Measurements from ENCODE around the gene COL15A1.

Gene COL15A1

DNA sequence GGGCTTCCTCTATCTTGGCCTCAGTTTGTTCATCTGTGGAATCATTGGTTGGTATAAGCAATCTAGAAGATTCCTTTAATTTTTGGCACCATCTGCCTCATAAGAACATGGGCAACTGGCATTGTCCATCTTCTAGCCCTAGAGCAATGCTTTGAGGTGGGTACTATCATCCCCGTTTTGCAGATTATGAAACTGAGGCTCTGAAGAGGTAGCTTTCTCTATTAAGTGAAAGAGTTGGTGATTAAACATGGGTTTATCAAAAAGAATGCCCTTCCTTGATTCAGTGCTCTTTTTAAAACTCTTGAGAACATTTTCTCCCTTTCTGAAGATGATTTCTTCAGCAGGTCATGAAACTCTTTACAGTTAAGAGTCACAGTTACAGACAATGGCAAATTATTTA is 118.8 kb downstream of the COL15A1 start:
- DNase-seq, result no peak

DNA sequence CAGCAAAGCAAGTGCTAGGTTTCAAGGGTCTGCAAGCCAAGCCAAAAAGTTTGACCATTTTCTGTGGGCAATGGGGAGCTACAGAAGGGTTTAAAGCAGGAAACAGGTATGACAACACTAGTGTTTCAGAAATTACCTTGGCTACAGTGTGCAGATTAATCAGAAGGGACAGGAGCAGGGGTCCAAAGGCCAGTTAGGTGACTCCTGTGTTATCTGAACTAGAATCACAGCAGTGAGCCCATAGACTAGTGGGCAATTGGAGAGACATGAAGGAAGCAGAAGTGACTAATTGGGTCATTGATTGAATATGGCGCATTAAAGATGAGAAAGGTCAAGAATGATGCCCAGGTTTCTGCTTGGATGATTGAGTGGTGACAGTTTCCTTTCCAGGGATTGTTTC is 119.8 kb downstream of the COL15A1 start:
- DNase-seq, result no peak

DNA sequence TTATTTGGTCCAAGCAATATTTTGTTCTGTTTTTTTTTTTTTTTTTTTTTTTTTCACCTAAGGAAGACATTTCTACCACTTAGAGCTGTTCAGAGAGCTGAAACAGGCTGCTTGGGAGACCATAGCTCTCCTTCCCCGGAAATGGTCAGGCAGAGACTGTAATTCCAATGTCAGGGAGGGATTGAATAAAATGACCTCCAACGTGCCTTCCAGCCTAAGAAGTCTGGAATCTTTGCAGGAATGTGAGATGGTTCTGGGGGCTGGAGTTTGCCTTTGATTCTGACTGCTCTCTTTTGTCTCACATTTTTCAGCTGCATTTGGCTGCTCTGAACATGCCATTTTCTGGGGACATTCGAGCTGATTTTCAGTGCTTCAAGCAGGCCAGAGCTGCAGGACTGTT is 122.9 kb downstream of the COL15A1 start:
- no peak for DNase-seq

DNA sequence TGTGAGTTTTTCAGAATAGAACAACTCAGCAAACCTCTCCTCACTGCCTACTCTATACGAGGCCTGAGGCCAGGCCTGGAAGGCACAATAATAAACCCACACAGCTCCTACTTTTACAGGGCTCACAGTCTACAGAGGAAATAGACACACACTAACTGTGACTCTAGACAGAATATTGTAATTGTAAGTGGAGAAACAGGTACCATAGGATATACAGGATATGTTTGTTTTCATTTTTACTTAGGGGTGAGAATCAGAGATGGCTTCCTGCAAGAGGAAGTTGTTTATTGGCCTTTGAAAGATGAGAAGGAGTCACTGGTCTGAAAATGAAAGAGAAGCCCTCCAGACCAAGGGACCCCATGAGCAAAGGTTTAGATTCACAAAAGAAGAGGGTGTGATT is 125.4 kb downstream of the COL15A1 start:
- no peak for DNase-seq

DNA sequence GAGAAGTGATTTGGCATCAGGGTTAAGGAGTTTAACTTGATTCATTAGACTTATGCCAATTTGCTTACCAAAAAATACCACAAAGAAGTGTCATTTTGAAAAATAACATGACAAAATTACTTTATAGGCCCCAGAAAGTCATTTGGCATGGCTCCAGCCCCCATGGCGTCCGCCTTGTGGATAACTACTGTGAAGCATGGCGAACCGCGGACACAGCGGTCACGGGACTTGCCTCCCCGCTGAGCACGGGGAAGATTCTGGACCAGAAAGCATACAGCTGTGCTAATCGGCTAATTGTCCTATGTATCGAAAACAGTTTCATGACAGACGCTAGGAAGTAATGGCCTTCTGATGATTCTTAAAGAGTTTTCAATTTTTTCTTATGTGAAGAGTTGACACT is 125.8 kb downstream of the COL15A1 start:
- DNase-seq, result no peak

DNA sequence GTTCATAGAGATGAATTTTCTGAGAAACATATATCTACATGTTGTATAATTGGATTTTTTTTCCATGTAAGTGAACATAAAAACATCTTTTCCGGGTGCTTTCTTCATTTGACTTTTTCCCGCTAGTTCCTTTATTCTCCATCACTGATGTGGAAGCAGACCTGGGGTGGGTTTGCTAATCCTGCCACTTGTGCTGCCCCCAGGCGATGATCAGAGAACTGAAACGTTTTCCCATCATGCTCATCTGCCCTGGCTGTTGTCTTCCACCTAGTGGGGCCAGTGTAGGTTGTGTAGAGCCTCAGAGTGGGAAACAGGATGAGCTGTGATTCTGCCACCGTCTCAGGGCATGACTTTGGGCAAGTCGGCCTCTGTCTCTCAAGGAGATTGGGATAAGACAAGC is 127.0 kb downstream of the COL15A1 start:
- no peak for DNase-seq

DNA sequence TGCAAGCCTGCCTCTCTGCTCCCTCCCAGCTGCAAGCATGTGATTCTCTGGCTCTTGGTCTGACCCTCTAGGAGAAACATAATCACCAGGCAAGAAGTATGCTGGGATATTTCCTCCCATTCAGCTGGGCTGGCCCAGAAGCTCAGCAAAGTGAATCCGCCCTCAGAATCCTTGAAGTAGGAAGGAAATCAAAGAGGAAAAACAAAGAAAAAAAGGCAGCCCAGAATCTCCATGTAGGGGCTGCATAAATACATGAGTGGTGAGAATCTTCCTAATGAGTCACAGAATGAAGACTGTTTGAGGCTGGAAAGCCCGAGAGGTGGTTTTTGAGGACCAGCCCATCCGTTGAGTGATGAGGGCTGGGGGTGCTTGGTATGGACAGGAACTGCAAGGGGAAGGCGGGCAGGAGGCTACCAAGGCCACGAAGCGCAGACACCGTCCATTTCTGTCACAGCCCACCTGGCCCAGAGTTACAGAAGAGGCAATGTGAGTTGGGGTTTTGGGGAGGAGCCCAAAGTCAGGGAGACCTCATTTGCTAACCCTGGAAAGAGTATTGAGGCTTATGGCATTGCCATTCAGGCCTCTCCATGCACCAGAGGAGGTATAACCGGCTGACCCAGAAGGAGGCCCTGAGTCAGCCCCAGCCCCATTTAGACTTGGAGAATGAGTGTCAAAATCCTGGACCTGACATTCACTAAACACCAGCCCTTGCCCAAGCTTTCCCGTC is 127.8 kb downstream of the COL15A1 start:
- DNase-seq, result no peak

DNA sequence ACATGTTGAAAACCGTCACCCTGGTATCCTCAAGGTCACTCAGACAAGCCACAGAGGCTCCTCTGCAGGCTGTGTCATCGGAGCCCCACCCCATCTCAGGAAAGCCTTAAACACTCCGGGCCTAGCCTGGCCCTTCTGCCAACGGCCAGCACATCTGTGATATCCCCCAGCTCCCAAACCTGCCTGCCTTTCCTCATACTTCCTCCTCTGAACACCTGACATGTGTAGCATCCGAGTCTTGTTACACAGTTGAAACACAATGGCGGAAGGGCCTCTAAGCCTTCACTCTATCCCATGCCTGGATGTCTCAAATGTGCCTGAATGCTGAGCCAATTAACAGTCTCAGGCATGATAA is 128.3 kb downstream of the COL15A1 start:
- DNase-seq, result no peak

DNA sequence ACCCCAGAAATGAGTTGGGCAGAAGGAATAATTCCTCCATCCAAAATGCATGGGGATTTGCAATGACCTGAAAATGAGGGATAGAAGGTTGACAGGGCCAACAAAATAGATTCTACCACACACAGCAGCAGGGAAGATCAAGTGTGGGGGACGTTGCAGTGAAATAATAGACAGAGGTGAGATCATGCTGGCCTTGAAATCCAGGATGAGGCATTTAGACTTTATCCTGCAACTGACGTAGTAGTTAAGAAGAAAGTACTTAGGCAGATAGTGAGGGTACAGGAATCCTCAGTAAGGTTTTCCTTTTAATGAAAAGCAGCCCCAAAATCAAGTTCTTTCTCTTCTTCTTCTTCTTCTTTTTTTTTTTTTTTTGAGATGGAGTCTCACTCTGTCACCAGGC is 129.6 kb downstream of the COL15A1 start:
- DNase-seq, result no peak

DNA sequence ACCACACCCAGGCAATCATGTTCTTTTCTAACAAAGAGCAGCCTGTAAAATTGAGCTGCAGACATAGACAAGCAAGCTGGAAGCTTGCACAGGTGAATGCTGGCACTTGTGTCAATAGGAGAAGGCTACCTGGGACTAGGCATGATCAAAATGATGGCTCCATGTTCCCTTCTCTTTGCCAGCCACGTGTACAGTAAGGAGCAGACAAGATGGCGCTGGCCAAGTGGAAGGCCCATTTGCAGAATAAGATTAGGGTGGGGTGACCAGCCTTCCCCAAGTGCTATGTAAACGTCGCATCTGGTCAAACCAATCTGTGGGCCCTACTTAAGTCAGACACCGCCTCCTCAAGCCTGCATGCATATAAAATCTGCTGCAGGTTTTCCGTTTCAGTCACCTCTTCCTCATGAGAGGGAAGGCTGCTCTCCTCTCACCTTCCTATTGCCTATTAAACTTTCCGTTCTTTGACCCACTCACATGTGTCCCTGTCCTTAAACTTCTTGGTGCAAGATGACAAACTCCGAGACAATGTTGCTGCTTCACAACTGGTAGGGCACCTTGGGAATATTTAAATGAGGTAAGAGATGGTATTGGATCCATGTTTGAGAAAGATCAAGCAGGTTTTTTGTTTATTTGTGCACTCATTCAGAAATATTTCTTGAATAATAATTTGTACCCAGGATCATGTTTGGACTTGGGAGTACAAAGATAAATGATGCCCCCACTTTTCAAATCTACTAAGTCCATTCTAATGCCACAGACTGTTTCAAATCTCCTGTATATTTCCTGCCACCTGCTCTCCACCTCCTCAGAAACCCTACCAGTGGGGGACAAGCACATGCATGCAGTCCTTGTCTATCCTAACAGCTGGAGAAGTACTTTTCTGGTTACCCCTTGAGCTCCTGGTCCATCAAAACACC is 130.5 kb downstream of the COL15A1 start:
- no peak for DNase-seq

DNA sequence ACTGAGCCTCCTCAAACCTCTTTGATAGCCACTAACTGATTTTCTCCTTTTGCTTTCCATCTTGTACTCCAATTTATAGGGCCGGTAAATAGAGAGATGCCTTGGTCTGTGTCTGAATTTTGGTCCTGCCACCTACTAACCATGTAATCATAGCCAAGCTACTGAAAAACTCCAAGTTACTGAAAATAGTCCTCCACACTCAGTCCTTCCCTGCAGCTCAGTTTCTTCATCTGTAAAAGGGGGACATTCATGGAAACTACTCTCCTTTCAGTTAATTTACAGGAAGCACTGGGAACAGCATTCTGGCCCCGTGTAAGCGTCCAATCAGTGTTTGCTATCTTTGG is 131.2 kb downstream of the COL15A1 start:
- no peak for DNase-seq

DNA sequence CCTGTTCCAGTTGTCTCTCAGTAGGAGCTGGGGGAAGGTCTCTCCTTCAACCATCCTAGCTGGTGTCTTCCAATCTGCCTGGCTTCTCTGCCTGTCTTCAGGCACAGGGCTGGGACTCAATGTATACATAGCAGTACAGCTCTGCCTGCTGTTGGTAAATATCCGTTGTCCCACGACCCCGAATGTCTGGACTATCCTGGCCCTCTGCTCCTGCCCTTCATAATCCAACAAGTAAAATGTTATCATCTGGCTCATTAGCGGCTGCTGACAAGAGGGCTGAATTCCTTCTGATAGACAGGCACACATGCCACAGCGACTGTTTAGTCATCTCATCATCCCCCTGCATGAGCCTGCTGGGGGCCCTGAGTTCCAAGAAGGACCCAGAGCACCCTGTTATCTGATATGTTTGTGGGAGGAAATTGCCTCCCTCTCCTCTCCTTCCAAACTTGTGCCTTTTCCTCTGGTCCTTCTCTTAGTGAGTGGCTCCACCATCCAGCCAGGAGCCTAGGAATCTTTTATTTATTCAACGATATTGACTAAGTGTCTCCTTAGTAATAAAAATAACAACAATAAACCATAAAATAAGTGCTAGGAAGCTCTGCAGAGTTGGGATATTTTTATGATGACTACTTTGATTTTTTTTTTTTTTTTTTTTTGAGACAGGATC is 131.7 kb downstream of the COL15A1 start:
- no peak for DNase-seq

DNA sequence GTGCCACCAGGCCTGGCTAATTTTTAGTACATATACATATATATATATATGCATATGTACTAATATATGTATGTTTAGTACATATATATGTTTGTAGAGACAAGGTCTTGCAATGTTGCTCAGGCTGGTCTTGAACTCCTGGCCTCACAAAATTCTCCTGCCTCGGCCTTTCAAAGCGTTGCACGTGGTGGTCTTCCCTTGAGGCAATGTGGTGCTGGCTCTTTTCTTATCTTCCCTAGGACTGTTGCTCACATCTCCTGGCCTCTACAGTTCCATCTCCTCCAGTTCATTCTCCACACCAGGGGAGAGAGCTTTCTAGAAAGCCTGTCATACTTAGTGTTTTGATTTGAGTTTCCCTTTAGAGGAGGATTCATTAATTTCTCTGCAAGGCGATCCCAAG is 132.3 kb downstream of the COL15A1 start:
- no peak for DNase-seq

DNA sequence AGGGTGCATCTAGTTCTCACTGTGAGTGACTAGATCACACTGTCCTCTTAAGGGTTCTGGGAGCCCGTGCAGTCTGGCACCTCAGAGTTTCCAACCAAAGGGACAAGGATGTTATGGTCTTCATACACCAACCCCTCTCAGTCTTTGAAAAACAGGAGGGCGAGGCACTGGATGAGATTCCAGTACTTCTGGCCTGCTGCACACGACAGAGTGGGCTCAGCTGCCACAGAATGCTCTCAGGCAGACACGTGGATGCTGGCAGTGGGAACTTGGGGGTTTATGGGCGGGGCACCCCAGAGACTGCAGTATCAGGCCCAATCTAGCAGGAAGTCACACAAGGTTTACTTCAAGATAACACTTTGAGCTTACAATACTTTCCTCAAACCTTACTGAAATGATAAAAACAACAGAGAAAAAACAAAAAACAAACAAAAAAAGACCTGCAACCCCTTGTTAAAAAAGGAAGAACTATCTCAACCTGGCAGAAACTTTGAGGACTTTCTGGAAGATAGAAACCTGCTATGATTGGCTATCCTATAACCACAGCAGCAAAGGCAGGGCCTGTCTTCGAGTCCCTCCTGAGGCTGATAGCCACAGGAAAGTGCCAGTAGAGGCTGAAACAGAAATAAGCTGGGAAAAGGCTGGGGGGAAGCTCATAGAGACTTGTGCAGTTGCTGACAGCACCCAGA is 132.9 kb downstream of the COL15A1 start:
- DNase-seq, result no peak

DNA sequence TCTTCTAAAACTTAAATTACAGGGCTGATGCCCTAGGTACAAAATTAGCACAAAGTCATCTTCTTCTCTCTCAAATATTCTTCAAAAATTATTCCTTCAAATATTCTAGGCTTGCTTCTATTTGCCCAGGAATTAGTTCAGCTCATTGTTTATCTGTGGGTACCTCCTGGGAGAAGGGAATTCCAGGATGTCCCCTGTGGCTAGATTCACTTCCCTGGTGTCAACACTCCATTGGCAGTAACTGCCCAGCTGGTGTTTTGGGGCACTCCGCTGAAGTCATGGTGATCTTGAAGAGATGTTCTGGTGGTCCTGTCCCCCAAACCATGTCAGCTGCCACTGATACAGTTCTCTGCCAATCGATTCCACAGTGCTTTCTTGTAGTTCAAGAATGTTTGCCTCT is 135.0 kb downstream of the COL15A1 start:
- no peak for DNase-seq

DNA sequence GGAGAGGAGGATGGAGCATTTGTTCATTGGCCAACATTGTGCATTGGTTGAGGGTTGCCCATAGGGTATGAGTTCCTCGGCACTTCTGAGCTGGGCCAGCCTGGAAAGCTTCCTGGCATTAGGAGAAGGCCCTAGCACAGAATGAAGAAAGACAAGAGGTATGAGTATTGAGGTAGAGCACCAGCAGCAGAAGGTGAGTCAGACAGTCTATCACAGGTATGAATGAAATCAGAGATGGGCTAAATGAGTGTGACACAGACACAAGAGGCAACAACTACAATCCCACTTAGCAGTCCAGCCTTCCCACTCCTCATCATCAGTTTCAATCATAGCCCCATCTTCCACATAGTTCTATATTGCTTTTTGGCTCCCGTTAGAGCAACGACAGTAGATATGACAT is 135.8 kb downstream of the COL15A1 start:
- no peak for DNase-seq

DNA sequence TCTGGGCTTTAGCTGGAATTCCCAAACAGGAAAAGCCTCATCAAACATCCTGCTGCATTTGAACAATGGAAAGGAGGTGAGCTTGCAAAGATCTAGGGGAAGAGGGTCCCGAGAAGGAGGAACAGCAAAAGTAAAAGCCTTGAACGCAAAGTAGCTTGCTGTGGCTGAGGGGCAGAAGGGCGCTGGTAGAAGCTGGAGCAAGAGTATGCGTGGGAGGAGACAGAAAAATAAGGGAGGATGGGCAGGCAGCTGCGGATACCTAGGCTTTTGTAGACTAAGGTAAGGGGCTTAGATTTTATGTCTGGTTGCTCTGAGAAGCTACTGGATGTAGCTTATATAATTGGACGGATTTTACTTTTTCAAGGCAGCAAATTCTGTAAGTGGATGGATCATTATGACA is 139.3 kb downstream of the COL15A1 start:
- DNase-seq, result no peak

DNA sequence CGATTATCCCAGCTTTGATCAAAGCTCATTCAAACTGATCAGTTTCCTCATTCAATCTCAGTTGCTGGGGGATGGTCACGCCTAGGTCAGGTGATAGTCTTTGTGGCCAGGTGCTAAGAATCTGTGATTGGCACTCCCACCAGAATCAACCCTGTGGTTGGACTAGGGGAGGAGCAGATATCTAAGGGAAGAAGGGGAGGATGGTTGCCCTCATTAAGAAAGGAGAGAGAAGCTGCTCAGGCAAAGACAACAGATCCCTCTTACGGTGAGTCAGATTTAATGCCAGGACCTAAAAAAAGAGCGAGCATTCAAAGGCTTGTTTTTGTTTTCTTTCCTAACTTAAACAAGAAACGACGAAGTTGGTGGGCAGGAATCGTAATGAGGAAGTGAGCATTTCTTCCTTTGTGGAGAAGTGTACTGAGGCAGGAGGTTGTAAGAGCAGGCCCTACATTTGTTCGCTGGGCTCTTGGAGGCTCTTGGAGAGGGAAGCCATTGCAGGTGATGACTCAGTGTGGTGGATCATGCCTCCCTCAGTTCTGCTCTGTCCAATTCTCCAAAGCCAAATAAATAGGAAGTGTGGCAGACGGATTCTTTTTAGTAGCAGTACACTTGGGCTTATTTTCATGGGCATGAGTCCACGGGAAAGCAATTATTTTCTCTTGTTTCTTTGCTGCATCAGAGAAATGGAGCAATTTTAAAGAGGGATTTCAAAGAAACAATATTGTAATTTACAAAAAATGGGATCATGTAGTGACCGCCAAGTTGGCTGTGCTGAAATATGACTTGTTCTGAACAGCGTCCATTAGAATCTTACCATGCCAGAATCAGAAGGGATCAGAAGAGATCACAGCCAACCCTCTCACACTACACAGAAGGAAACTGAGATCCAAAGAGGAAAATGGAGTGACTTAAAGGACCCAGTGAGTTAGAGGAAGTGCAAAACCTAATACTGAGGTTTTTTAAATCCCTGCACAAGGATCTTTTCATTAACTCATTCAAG is 142.5 kb downstream of the COL15A1 start:
- no peak for DNase-seq

DNA sequence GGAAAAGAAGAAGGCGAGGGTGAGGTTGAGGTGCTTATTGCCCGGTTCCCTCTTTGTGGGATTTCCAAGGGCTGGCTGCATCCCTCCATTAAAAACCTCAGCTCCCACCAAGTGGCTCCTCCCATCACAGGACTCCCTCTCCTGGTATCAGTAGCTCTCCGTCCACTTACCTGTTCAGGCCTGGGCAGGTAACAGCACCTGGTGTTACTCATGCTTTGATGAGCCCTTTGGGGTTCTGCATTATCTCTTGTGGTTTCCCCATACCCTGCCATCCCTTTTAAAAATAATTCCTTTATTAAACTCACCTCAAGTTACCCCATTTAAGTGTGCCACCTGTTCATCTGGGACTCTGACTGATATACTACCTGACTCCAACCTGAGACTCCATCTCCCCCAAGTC is 143.8 kb downstream of the COL15A1 start:
- no peak for DNase-seq

DNA sequence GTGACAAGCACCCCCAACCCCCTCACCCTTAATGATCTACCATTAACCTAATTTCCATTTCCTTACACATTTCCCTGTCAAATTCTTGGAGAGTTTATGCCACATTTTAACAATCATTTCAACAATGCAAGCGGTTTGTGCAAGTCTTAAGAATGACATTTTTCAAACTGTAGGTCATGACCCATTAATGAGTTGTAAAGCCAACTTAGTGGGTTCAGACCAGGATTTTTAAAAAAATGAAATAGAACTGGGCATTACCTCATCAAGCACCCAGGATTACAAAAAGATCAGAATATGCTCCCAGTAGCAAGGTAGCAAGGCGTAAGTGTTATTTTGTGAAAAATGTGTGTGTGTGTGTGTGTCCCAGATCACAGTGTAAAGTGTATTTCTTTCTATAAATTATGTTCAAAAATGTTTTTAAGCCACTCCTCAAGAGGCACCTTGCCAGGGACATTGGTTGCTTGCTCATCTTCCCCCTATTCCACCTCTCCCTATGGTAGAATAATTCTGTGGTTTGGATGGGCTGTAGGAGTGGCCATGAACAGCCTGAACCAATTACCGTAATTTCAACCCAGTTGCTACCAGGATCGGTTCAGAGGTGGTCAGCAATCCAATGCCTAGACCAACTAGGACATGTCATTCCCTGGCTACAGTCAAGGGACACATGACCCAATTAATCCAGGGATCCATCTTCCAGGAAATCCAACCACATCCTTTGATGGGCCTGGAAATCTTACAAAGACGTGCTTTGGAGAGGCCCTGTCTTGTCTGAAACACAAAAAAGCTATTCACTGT is 146.8 kb downstream of the COL15A1 start:
- DNase-seq, result no peak

All from NCI-H2081 treated with DMSO at 0.1 percent for 48 hours (cell line).